GM18517 (cell line): ENCODE results near the gene SARNP.
"Not testable (repeated sequence)": the region's sequence is repeated elsewhere in the genome, so short reads cannot be mapped to it uniquely, and the experiment has no call there.

Source experiments
- ATAC-seq: cut with Tn5 transposase; IDR thresholded peaks from one replicate; pipeline ENCODE4 v1.9.1; 2021; ENCODE audit warnings: mild to moderate bottlenecking, moderate library complexity; ENCODE audit not compliant: unreplicated experiment

Gene SARNP

DNA sequence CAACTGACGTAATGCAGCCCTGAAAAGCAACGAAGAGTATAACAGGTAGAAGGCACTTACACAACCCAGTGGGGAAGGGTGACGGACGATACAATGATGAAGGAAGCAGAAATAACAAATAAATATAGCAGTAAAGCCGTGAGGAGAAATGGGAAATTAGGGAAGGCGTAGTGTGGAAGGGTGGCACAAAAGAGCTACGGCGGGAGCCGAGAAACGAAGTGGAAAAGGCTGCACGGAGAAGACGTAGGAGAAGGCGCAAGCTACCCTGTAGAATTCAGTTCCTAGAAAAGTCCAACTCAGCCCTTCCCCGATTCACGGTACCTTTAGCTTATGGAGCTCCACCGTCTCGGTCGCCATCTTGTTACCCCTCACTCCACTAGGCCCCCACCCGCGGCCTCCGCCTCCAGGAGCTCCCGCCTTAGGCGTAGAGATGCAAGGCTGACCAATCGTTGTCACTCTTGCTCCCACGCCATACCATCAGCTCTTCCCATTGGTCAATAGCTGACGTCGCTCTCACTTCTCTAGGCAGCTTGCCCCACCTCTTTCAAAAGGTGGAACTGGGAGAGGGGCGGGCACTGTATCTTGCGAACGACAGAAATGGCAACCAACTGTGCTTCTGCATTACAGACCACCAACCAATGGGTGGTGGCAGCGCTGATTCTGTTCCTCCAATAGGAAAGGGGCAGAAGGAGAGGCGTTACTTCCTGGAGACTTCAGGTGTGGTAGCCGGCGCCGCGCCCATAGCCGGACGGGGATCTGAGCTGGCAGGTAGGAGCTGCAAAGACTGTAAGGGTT lies at the start of gene SARNP, which contains the start of gene ORMDL2:
SARNP (minus strand) TSS at position 380 of the 795 bp plus-strand sequence; CDS start at position 357, 23 bp downstream.
ORMDL2 (plus strand) TSS at position 697 of the 795 bp plus-strand sequence. CDS start 959 bp downstream, outside the sequence.
- peak; percentile 97 for ATAC-seq

DNA sequence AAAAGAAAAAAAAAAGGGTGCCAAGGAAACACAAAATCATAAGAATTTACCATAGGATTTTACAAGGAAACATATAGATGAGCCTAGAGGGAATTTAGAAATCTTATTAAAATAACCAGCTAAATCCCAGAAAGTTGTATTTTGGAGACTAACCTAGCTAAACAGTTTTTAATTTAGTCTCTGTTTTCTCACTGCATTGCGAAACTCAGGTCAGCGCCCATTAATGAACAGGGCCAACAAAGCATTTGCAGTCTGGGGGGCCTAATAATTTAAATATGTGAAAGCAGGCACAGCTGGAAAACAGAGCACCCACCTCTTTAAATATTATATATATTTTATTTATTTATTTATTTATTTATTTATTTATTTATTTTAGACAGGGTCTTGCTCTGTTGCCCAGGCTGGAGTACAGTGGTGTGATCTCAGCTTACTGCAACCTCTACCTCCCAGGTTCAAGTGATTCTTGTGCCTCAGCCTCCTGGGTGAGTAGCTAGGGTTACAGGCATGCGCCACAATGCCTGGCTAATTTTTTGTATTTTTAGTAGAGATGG lies 49.0 kb upstream of the SARNP start:
- ATAC-seq, result not testable (repeated sequence)

DNA sequence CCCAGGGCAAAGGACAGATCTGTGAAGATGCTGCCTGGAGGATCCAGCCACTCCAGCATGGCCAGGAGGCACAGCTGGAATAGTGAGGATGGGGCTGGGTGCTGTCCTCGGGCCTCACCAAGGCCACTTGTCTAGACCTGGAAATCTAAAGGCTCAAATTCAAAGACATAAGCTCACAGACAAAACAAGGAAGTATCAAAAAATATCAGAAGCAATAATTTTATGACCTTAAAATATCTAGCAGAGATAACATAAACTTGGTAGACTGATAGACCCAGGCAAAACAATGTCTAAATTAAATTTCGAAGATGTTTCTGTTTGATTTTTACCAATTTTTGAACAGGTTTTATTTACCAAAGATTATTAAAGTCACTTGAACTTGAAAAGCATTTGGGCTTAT lies 47.8 kb upstream of the SARNP start:
- ATAC-seq, result no peak

DNA sequence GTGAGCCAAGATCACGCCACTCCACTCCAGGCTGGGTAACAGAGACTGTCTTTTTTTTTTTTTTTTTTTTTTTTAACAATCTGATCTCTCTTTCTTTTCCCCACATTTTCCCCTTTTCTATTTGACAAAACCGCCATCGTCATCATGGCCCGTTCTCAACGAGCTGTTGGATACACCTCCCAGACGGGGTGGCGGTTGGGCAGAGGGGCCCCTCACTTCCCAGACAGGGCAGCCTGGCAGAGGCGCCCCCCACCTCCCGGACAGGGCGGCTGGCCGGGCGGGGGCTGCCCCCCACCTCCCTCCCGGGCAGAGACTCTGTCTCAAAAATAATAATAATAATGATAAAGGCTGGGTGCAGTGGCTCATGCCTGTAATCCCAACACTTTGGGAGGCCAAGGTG lies 45.4 kb upstream of the SARNP start:
- ATAC-seq, result not testable (repeated sequence)

- no peak for ATAC-seq
Measured at GRCh38 chr12:55862286-55862685, 44.8 kb upstream of the SARNP start.

- ATAC-seq, result no peak
Measured at GRCh38 chr12:55861871-55862270, 44.3 kb upstream of the SARNP start.

DNA sequence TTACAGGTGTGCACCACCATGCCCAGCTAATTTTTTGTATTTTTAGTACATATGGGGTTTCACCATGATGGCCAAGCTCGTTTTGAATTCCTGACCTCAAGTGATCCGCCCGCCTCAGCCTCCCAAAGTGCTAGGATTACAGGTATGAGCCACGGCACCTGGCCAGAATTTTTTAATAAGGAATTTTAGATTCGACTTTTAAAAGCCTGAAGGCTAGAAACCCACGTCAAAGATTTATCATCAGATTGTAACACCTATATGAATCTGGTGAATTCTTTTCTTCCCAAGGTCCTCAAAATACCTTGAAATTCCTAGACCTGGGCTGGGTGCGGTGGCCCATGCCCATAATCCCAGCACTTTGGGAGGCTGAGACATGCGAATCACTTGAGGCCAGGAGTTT lies 43.9 kb upstream of the SARNP start:
- ATAC-seq, result no peak

DNA sequence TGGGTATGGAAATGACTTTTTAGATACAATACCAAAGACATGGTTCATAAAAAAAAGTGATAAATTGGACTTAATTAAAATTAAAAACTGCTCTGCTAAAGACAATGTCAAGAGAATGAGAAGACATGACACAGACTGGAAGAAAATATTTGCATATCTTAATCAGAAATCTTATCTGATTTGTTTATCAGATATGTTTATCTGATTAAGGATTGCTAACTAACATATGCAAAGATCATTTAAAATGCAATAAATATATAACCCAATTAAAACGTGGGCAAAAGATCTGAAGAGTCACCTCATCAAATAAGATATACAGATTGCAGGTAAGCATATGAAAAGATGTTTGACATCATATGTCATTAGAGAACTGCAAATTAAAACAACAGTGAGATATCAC lies 35.2 kb upstream of the SARNP start:
- ATAC-seq, result no peak

DNA sequence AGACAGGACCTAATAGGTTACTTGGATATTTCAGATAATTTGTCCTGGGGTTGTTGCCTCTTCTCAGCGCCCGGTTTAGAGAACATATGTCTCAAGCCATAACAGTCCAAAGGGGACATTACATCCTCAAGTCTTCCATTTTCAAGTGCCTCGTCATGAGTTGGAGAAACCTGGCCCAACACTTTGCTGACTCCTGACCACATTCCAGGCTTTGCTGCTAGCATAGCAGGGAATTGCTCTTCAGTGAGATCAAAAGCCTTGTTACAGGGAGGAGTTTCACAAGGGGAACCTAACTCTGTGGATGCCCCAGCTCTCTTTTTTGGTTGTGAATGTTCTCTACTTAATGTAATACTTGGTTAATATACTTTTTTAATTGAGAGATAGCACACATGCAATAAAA lies 33.4 kb upstream of the SARNP start:
- no peak for ATAC-seq

GRCh38 chr12:55850401-55850800 lies 32.9 kb upstream of the SARNP start:
- no peak for ATAC-seq

DNA sequence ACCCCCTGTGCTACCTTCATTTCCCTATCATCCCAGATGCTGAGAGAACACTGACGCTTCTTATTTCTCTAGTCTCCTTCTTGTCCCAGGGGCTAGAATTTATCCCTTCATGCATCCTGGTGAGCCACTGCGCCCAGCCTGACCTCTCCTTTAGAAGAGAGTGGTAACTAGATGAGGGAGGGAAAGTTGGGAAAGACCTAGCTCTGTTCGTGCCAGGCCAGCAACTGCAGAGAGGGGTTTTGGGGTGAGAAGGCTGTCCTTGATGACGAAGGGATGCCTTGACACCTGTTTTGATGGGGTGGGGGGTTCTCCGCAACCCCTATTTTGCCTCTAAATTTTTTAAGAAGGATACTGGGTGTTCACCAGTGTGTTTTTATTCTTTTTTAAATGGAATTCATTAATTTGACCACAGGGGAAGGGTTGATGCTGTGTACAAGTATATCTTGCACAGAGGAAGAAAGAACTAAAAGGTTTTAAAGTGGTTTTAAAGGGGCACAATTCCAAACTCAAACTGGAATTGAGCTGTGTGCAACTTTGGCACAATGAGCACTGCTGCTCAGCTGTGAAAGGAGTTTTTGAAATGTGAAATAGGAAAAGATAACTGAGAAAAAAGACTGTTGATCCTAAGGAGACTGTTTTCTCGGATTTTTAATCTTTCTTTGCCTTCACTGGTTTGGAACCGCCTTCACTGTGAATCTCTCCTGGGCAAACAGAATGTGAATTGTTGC lies 32.3 kb upstream of the SARNP start:
- ATAC-seq, result no peak

DNA sequence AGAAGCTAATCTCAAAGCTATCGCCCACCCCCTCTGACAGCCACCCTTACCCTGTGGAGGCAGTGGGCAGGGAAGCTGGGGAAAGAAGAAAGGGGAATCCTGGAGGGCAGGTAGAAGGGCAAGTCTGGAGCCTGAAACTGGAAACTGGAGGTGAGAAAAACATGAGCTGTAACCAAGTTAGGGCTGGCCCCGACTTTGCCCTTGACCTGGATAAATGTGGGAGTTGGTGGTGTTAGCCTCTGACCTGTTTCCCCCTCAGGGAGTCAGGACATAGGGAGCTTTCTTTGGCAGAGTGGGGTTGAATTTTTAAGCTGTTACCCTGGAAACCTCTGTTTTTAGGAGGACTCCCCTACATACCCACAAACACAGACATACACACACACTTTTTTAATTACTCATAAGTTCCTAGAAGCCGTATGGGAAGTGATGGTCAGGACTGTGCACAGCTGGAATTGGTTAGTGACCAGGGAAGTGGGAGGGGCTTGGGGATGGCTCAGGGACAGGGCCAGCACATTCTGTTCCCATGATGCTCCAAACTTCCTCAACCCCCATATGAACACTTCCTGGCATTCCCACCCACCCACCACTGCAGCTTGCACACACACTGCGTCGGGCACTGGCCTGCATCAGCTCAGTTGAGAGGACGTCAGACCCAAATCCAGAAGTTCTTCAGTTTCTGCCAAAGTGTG lies 30.2 kb upstream of the SARNP start:
- ATAC-seq, result no peak

- no peak for ATAC-seq
Measured at GRCh38 chr12:55847033-55847432, 29.5 kb upstream of the SARNP start.

GRCh38 chr12:55845785-55846496 lies 28.4 kb upstream of the SARNP start:
- ATAC-seq, result no peak

DNA sequence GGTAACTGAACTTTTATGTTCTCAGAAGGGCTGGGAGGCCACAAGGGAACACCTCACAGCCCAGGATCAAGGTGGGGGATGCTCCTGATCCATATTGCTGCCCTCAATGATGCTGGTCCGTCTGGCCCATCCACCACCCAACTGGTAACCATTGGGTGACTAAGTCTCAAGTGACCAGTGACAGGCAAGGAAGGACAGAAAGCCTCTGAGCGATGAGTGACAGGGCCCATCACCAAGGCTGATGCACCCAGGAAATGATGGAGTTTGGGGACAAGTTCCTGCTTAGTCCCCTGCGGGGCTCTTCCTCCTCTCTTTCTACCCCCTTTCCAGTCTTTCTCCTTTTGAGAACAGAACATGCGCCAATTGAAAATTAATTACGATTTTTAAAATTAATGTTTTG lies 27.8 kb upstream of the SARNP start:
- no peak for ATAC-seq

GRCh38 chr12:55844961-55845360 lies 27.4 kb upstream of the SARNP start:
- ATAC-seq, result no peak

DNA sequence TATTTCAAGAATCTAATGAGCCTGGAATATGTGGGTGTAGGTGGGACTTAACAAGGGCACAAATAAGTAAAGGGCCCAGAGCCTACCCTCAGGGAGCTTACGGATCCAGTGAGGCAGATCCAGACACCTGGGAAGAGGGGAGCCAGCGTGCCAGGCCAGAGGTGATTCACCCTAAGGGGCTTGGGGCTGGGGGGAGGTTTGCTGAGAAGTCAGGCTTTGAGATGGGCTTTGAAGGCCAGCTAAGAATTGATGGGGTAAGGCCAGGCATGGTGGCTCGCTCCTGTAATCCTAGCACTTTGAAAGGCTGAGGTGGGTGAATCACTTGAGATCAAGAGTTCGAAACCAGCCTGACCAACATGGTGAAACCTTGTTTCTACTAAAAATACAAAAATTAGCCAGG lies 25.9 kb upstream of the SARNP start:
- no peak for ATAC-seq

GRCh38 chr12:55842681-55843429 lies 25.3 kb upstream of the SARNP start, which contains the start of gene MMP19:
MMP19 (minus strand) TSS chr12:55842936; CDS start chr12:55842830, 106 bp downstream.
- ATAC-seq, result no peak

DNA sequence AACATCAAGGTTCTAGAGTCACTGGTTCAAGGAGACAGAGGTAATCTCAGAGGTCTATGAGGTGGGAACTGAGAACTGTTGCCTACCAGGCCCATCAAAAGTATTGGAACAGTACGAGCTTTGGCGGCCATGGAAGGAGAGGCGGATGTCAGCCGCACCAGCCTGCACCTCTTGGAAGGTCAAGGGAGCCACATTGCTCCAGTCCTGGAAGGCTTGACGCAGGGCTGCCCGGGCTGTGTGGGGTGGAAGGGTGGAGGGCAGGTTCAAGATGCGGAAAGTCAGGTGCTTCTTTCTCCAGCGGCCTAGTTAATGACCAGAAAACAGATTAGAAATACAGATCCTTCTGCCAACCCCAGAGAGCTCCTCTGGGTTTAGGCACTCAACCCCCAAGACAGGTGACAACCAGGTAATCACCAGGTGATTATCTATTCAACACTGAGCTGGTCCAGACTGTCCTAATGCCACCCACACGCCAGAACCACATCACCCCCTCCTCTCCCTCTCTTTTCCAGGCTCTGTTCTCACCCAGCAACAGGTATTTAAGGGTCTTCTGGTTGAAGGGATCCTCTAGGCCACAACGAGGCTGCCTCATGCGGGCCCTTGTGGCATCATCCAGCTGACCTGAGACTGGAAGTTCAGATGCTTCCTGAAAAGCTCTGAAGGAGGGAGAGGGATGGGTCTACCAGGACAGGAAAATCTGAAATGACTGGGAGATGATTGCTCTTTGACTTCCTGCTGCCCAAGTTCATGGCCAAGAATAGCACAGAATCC lies 23.2 kb upstream of the SARNP start:
- ATAC-seq, result no peak
